DOHH2 (cell line): ENCODE data around the gene FBXO2.

Experiments
- H3F3A ChIP-seq: fragments of 200-600 bp; sonication (generic), shearing (Covaris generic); 2 replicates; pipeline ENCODE4 v1.6.0; 2016; ENCODE audit warnings: antibody characterized with exemption, mild to moderate bottlenecking; ENCODE audit not compliant: control insufficient read depth, insufficient read depth
- H3K27ac ChIP-seq: fragments of 200-600 bp; sonication (generic); 2 replicates; pipeline ENCODE4 v1.5.1; 2014; ENCODE audit warnings: low read depth, mild to moderate bottlenecking, low read length, moderate library complexity
- H3K27me3 ChIP-seq: fragments of 200-600 bp; sonication (generic); 2 replicates; pipeline ENCODE4 v1.6.1; 2014; ENCODE audit warnings: mild to moderate bottlenecking, low read length, mixed read lengths; ENCODE audit not compliant: control insufficient read depth
- H3K36me3 ChIP-seq: fragments of 200-600 bp; sonication (generic); 2 replicates; pipeline ENCODE4 v1.6.1; 2014; ENCODE audit warnings: mild to moderate bottlenecking, low read length, moderate library complexity, mixed read lengths; ENCODE audit not compliant: control insufficient read depth
- H3K4me1 ChIP-seq: fragments of 200-600 bp; sonication (generic); 2 replicates; pipeline ENCODE4 v1.6.1; 2014; ENCODE audit warnings: mild to moderate bottlenecking, low read length, mixed read lengths; ENCODE audit not compliant: control insufficient read depth
- H3K4me2 ChIP-seq: fragments of 200-600 bp; sonication (generic); 2 replicates; pipeline ENCODE4 v1.6.0; 2014; ENCODE audit warnings: mild to moderate bottlenecking, low read length, moderate library complexity
- H3K4me3 ChIP-seq: fragments of 200-600 bp; sonication (generic); 2 replicates; pipeline ENCODE4 v1.5.1; 2014; ENCODE audit warnings: mild to moderate bottlenecking, low read length, mixed read lengths
- H3K79me2 ChIP-seq: fragments of 200-600 bp; sonication (generic); 2 replicates; pipeline ENCODE4 v1.6.1; 2014; ENCODE audit warnings: mild to moderate bottlenecking, low read length, mixed read lengths; ENCODE audit not compliant: control insufficient read depth
- H3K9me2 ChIP-seq: fragments of 200-600 bp; sonication (generic); replicated peaks from 2 replicates; pipeline ENCODE4 v1.6.1; 2014; ENCODE audit warnings: mild to moderate bottlenecking, low read length, mixed read lengths; ENCODE audit not compliant: control insufficient read depth
- H3K9me3 ChIP-seq: fragments of 200-600 bp; sonication (generic); 2 replicates; pipeline ENCODE4 v1.6.1; 2014; ENCODE audit warnings: antibody characterized with exemption, low read length, mixed read lengths; ENCODE audit not compliant: control insufficient read depth, insufficient read depth
- H4K20me1 ChIP-seq: fragments of 200-600 bp; sonication (generic); 2 replicates; pipeline ENCODE4 v1.6.0; 2014; ENCODE audit warnings: low read depth, mild to moderate bottlenecking, antibody characterized with exemption, low read length, moderate library complexity; ENCODE audit not compliant: control insufficient read depth, insufficient read depth
- CTCF ChIP-seq: fragments of 200-600 bp; sonication (generic); IDR thresholded peaks from one replicate; pipeline ENCODE4 v1.5.1; 2014; ENCODE audit warnings: antibody characterized with exemption, mild to moderate bottlenecking, low read depth, low read length; ENCODE audit not compliant: poor library complexity, severe bottlenecking
- EZH2phosphoT487 ChIP-seq: fragments of 200-600 bp; sonication (generic); IDR thresholded peaks from 2 replicates; pipeline ENCODE4 v1.6.1; 2017; ENCODE audit warnings: borderline replicate concordance, mild to moderate bottlenecking, antibody characterized with exemption, low read length, moderate library complexity, mixed read lengths

The FBXO2 gene

GRCh38 chr1:11626551-11626950, 27.7 kb downstream of the FBXO2 start:
- TF ChIP-seq CTCF: no peak
- TF ChIP-seq EZH2phosphoT487: no peak
- H3K27me3 ChIP-seq: peaks cover 41% of the 10 kb centered on the region

GRCh38 chr1:11623702-11624101, 30.5 kb downstream of the FBXO2 start:
- Histone ChIP-seq H3K9me3 (no peaks in the 10 kb centered on the region), H3K4me2 (no peak overlapping the region), H4K20me1 (no peaks in the 10 kb centered on the region), H3K4me1 (no peaks in the 10 kb centered on the region), H3K9me2 (no peaks in the 10 kb centered on the region), H3F3A (no peaks in the 10 kb centered on the region), H3K27me3 (peaks cover 23% of the 10 kb centered on the region; the same call in 1 of the 2 replicates), H3K79me2 (no peaks in the 10 kb centered on the region), H3K27ac (no peak overlapping the region), H3K36me3 (no peaks in the 10 kb centered on the region), H3K4me3 (no peak overlapping the region)
- no peak for TF ChIP-seq CTCF
- no peak for TF ChIP-seq EZH2phosphoT487

More at GRCh38 chr1:11626551-11626950, 27.7 kb downstream of the FBXO2 start:
- Histone ChIP-seq H3K27ac (no peak overlapping the region), H3K36me3 (no peaks in the 10 kb centered on the region), H3K79me2 (no peaks in the 10 kb centered on the region), H3K4me1 (no peaks in the 10 kb centered on the region), H3K4me2 (no peak overlapping the region), H3K4me3 (no peak overlapping the region), H3K9me2 (no peaks in the 10 kb centered on the region), H4K20me1 (no peaks in the 10 kb centered on the region), H3K9me3 (no peaks in the 10 kb centered on the region), H3F3A (no peaks in the 10 kb centered on the region)

GRCh38 chr1:11622398-11622797, 31.8 kb downstream of the FBXO2 start:
- Histone ChIP-seq H3K79me2 (no peaks in the 10 kb centered on the region), H4K20me1 (no peaks in the 10 kb centered on the region), H3K27ac (no peak overlapping the region), H3K36me3 (no peaks in the 10 kb centered on the region), H3K27me3 (peaks cover 19% of the 10 kb centered on the region; the same call in 1 of the 2 replicates), H3K4me1 (no peaks in the 10 kb centered on the region), H3K4me2 (no peak overlapping the region), H3F3A (no peaks in the 10 kb centered on the region), H3K9me2 (no peaks in the 10 kb centered on the region), H3K9me3 (no peaks in the 10 kb centered on the region), H3K4me3 (no peak overlapping the region)
- TF ChIP-seq EZH2phosphoT487: no peak
- no peak for TF ChIP-seq CTCF

- Histone ChIP-seq H3K4me3 (no peak overlapping the region), H3K4me1 (no peaks in the 10 kb centered on the region), H4K20me1 (no peaks in the 10 kb centered on the region), H3K27me3 (peaks cover 13% of the 10 kb centered on the region; the same call in 1 of the 2 replicates), H3K36me3 (no peaks in the 10 kb centered on the region), H3K4me2 (no peak overlapping the region), H3F3A (no peaks in the 10 kb centered on the region), H3K79me2 (no peaks in the 10 kb centered on the region), H3K9me2 (no peaks in the 10 kb centered on the region), H3K27ac (no peak overlapping the region), H3K9me3 (no peaks in the 10 kb centered on the region)
- no peak for TF ChIP-seq CTCF
- TF ChIP-seq EZH2phosphoT487: no peak
Measured at GRCh38 chr1:11620924-11621323, 33.3 kb downstream of the FBXO2 start.
